ENCODE measurements around the gene CDKL1.
A peak's percentile ranks its signal among the peaks of the same experiment; 100 is the strongest.

The CDKL1 gene

DNA sequence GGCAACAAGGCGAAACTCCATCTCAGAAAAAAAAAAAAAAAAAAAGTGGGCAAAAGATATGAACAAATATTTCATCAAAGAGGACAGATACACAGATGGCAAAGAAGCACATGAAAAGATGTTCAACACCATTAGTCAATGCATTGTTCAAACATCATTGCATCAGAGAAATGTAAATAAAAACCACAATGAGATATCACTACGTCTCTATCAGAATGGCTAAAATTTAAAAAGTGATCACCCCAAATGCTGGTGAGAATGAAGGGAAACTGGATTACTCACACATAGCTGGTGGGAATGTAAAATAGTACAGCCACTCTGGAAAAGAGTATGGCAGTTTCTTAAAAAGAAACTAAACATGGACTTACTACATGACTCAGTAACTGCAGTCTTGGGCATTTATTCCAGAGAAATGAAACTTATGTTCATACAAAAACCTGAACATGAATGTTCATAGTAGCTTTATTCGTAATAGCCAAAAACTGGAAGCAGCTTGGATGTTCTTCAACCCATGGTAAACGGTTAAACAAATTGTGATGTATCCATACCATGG lies 88.2 kb downstream of the CDKL1 start (continued):
- TF ChIP-seq TSHZ2 (CRISPR knock-in tag; IDR thresholded peaks at IDR 0.05) (no peak), CSRNP3 (CRISPR knock-in tag; IDR thresholded peaks at IDR 0.05) (no peak)

DNA sequence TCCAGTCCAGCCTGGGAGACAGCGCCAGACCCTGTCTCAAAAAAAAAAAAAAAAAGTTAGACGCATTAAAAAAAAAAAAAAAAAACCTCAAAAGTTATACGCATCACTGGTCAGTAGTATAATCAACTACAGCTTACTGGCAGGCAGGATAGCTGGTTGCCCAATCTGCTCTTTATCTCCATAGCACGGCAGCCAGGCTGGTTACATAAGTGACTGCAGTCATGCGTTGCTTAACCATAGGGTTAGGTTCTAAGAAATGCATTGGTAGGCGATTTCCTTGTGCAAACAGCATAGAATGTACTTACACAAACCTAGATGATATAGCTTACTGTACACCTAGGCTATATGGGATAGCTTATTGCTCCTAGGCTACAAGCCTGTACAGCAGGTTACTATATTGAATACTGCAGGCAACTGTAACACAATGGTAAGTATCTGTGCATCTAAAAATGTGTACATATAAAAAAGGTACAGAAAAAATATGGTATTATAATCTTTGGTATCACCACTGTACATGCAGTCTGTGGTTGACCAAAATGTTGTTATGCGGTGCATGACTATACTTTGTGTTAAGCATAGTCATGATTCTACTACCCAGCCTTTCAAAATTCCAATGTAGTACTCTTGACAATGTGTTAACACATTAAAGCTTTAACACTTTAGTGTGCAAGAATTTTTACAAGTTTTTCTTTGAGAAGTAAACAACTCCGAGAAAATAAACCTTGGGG lies 92.8 kb downstream of the CDKL1 start:
- TF ChIP-seq RARB (CRISPR knock-in tag; IDR thresholded peaks at IDR 0.05) (no peak), ZFP30 (CRISPR knock-in tag; IDR thresholded peaks at IDR 0.05) (no peak)
- no peak for ATAC-seq

DNA sequence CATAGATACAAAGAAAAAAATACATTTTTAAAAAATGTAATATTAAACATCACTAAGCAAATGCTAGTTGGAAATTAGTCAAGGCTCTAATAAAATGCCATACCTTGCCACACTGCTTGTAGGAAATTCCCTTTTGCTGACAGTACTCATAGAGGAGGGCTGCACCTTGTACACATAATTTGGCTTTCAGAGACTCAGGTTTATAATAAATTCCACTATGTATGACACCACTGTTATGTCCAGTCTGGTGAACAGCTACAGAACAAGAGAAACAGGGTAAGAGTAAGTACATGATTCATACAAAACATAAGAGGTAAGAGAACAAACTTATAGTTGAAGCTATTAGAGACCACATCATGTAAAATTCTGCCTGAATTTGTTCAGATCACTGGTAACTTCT lies 94.8 kb downstream of the CDKL1 start:
- no peak for ATAC-seq
- TF ChIP-seq PATZ1 (CRISPR knock-in tag; IDR thresholded peaks at IDR 0.05; ENCODE audit: borderline replicate concordance) (no peak), BACH2 (CRISPR knock-in tag; IDR thresholded peaks at IDR 0.05; ENCODE audit: borderline replicate concordance) (no peak), CSDC2 (CRISPR knock-in tag; IDR thresholded peaks at IDR 0.05) (no peak)

DNA sequence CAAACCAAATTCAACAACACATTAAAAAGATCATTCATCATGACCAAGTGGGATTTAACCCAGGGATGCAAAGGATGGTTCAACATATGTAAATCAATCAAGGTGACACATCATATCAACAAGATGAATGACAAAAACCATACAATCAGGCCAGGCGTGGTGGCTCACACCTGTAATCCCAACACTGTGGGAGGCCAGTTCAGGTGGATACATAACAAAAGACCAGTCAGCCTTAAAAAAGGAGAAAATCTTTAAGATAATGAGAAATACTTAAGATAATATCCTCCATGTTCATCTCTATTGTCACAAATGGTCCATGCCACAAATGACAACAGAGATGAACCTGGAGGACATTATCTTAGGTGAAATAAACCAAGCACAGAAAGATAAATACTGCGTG lies 97.1 kb downstream of the CDKL1 start:
- no peak for ATAC-seq

DNA sequence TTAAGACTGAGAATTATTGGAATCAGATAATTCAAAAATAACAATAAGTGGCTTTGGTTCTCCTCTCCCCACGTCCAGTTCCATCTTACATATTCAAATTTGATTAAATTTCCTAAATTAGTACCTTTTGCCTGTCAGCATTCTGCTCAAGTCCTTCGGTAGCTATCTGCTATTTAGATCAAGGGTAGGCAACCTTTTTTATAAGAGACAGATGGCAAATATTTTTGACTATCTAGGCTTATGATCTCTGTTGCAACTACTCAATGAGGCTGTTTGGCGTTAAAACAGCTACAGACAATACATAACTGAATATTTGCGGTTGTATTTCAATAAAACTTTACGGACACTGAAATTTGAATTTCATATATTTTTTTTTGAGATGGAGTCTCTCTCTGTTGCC lies 106.4 kb downstream of the CDKL1 start:
- TF ChIP-seq TCF4 (CRISPR knock-in tag; IDR thresholded peaks at IDR 0.05; ENCODE audit: borderline replicate concordance) (peak; percentile 33; the same call in 1 of the 2 replicates), ZNF8 (CRISPR knock-in tag; IDR thresholded peaks at IDR 0.05) (no peak)
- ATAC-seq, result no peak

More for the DNA sequence above, 97.1 kb downstream of the CDKL1 start:
- TF ChIP-seq ZFP30 (CRISPR knock-in tag; IDR thresholded peaks at IDR 0.05), result no peak
- TF ChIP-seq ZNF70 (CRISPR knock-in tag; IDR thresholded peaks at IDR 0.05), result no peak
- no peak for TF ChIP-seq OSR1 (CRISPR knock-in tag; IDR thresholded peaks at IDR 0.05)
- no peak for TF ChIP-seq BACH2 (CRISPR knock-in tag; IDR thresholded peaks at IDR 0.05; ENCODE audit: borderline replicate concordance)

GRCh38 chr14:50288146-50288545 lies 108.5 kb downstream of the CDKL1 start:
- no peak for TF ChIP-seq BACH2 (CRISPR knock-in tag; IDR thresholded peaks at IDR 0.05; ENCODE audit: borderline replicate concordance)
- no peak for TF ChIP-seq ZNF565 (CRISPR knock-in tag; conservative IDR thresholded peaks at IDR 0.05; ENCODE audit: low read depth)
- no peak for TF ChIP-seq SNAI2 (CRISPR knock-in tag; IDR thresholded peaks at IDR 0.05)
- TF ChIP-seq PPARA (CRISPR knock-in tag; IDR thresholded peaks at IDR 0.05; ENCODE audit: borderline replicate concordance), result no peak
- TF ChIP-seq GLIS3 (CRISPR knock-in tag; IDR thresholded peaks at IDR 0.05), result no peak
- TF ChIP-seq PATZ1 (CRISPR knock-in tag; IDR thresholded peaks at IDR 0.05; ENCODE audit: borderline replicate concordance), result no peak
- TF ChIP-seq, protein P1, sequence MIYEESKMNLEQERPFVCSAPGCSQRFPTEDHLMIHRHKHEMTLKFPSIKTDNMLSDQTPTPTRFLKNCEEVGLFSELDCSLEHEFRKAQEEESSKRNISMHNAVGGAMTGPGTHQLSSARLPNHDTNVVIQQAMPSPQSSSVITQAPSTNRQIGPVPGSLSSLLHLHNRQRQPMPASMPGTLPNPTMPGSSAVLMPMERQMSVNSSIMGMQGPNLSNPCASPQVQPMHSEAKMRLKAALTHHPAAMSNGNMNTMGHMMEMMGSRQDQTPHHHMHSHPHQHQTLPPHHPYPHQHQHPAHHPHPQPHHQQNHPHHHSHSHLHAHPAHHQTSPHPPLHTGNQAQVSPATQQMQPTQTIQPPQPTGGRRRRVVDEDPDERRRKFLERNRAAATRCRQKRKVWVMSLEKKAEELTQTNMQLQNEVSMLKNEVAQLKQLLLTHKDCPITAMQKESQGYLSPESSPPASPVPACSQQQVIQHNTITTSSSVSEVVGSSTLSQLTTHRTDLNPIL (CRISPR knock-in tag; IDR thresholded peaks at IDR 0.05; ENCODE audit: low read depth), result no peak
- TF ChIP-seq OSR1 (CRISPR knock-in tag; IDR thresholded peaks at IDR 0.05), result no peak
- TF ChIP-seq, protein P2, sequence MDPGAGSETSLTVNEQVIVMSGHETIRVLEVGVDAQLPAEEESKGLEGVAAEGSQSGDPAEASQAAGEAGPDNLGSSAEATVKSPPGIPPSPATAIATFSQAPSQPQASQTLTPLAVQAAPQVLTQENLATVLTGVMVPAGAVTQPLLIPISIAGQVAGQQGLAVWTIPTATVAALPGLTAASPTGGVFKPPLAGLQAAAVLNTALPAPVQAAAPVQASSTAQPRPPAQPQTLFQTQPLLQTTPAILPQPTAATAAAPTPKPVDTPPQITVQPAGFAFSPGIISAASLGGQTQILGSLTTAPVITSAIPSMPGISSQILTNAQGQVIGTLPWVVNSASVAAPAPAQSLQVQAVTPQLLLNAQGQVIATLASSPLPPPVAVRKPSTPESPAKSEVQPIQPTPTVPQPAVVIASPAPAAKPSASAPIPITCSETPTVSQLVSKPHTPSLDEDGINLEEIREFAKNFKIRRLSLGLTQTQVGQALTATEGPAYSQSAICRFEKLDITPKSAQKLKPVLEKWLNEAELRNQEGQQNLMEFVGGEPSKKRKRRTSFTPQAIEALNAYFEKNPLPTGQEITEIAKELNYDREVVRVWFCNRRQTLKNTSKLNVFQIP (CRISPR knock-in tag; IDR thresholded peaks at IDR 0.05; ENCODE audit: borderline replicate concordance, low read depth), result no peak
- ATAC-seq, result no peak

All from SK-N-SH treated with all-trans-retinoic acid at 6 μM for 48 hours (cell line).